NT2/D1 (cell line): ENCODE data around the gene BICDL2.

ENCODE experiments used
- YY1 ChIP-seq: IDR thresholded peaks from 2 replicates; pipeline ENCODE4 v1.6.1; 2011; ENCODE audit not compliant: insufficient read length, insufficient read depth
- ZNF274 ChIP-seq: IDR thresholded peaks from 2 replicates; pipeline ENCODE4 v1.6.1; 2011; ENCODE audit warnings: mild to moderate bottlenecking, low read depth, low read length

DNA sequence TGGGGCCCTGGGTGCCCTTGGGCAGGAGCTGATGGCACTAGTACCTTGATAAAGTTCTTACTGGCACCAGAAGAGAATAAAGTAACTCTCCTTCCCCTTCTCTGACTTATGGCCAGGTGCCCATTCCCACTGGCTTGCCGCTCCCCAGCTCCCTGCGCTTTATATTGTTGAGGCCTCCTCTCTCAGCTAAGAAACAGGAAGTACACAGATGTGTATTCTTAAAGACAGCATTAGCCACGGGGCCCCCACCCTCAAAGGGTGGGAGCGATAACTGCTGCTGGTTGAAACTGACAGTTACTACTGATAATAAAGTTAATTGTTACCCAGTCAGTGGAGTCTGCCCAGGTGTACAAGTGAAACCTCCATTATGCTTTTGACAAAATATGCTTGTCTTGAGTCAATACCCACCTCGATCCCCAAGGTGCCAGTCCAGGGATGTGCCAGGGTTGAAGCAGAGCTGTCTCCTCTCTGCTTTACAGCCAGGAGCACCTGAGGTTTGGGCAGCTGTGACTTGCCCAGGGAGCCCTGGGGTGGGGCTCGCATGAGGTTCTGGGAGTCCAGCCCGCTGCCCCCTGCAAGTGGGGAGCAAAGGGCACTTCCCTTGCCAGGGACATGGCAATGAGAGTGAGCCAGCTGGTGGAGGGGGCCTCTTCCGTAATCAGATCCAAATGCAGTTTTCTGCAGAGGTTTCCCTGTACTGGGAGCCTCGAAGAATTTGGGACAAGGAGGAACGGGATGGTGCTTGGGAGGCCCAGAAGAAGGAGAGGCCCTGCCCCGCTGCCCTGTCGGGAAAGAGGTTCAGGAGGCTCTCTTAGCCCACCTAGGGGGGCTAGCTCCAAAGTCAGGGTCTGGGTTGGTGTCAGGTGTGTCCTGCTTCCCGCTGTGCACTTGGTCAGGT is 29.4 kb downstream of the BICDL2 start:
- TF ChIP-seq YY1 (no peak), ZNF274 (no peak)
